COR-L47 (cell line): ENCODE measurements around the gene MAD1L1.
"Not testable (repeated sequence)": the region's sequence is repeated elsewhere in the genome, so short reads cannot be mapped to it uniquely, and the experiment has no call there.

ENCODE experiments used
- DNase-seq: peaks from one replicate; lab custom pipeline; 2025; lab: John Stamatoyannopoulos, UW

Gene MAD1L1

DNA sequence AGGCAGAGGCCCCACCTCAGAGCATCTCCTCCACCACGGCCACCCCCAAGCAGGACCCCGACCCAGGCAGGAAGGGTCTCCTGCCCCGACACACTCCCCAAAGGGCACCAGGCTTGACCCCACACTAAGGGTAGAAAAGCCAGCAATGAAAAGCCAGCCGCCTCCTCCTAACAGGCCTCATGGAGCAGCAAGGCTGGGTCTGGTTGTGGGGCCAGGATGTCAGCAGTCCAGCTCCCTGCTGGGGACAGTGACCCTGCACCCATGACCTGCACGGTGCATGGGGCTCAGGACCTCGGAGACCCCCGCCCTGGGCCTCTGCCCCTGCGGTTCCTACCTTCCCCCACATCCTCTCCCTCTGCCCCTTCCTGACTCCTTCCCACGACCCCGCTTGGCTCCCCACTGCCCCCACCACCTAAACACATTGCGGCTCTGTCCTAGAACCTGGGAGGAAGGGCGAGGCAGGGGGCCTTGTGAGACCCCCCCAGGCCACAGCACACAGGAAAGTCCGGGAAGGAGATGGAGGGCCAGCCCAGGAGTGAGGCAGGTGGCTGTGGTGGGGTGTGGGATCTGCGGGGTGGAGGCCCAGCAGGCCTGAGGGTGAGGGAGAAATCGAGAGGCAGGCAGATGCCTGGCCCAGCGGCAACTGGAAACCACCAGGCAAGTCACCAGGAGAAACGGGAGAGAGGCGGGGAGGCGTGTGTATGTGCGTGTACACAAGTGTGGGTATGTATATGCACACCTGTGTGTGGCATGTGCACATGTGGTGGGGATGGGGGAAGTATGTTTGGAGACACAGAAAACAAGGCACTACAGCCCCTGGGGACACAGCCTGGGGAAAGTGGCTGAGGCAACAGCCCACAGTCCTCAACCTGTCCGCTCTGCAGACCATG lies 229.9 kb downstream of the MAD1L1 start:
- no peak for DNase-seq

- DNase-seq, result no peak
Observed at GRCh38 chr7:2001601-2002442, 230.9 kb downstream of the MAD1L1 start.

DNA sequence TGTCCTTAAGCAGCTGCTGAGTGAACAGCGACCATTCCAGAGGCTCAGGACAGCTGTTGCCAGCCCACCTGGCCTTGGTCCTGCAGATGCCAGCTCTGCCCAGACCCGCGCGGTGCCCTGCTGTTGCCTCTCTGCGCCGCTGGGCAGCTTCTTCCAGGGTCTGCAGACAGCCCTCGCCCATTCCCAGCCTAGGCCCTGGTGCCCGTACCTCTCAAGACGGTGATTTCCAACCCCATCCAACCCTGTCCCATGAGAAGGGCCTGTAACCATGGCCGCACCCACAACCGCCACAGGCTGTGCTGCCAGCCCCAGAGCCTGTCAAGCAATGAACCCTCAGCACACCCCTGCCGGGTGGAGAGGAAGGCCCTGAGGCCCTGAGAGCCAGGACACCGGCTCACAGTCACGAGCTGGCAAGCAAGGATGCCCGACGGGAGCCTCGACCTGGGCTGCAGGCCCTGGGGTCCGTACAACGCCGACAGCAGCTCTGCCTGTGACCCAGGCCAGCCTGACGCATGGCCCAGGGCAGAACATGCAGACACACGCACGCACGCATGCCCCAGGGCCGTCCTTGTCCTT lies 231.9 kb downstream of the MAD1L1 start:
- no peak for DNase-seq

DNA sequence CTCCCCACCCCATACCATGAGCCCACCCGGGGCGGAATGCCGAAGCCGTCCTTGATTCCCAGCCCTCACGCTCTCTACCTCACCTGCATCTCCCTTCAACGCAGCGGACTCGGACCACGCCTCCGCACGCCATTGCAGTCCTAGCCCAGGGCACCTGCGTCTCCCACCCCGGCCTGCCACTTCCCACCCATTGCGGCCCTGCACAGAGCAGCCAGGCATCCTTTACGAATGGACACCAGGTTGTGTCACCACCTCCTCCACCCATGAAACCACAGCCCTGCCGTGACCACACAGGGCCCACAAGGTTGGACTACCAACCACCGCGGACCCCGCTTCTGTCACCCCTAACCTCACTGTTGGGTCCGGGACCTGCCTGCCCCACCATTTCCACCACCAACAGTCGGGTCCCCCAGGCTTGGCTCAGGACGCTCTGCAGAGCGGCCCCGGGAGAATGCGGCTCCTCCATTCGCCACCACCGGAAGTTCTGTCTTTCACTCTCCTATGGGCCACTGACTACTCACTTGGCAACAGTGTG lies 232.5 kb downstream of the MAD1L1 start:
- no peak for DNase-seq

- no peak for DNase-seq
Observed at GRCh38 chr7:1999278-1999984, 233.3 kb downstream of the MAD1L1 start.

DNA sequence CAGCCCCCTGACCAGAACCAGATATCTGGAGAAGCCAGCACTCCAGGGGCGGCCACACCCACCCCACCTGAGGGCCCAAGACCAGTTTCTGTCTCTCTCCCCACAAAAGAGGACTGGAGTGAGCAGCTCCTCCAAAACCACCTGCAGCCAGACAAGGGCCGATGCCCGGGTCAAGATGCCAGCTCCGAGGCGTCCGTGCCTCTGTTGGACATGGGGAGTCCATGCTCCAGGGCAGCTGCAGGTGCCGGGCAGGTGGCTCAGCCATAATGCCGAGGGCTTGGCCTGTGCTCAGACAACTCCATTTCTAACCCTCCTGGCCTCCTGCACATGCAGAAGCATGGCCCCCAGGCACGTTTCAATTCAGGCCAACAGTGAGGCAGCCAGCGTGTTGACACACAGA lies 234.6 kb downstream of the MAD1L1 start:
- DNase-seq, result no peak

GRCh38 chr7:1997537-1998076 lies 235.1 kb downstream of the MAD1L1 start:
- no peak for DNase-seq

DNA sequence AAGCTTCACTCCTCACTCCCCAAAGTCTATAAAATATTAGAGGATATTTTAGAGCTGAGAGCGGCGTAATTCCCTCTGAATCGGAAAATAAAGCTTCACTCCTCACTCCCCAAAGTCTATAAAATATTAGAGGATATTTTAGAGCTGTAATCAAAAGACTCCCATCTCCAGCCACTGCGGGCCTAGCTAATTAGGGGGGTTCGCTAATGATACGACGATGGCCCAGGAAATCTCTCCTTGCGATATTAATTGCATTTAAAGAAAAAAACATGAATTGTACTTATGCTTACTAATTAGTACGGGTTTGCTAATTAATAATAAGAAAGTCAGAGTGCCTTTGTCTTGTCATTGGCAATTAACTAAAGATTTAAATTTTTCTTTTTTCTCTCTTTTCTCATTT lies 235.9 kb downstream of the MAD1L1 start:
- DNase-seq, result no peak

DNA sequence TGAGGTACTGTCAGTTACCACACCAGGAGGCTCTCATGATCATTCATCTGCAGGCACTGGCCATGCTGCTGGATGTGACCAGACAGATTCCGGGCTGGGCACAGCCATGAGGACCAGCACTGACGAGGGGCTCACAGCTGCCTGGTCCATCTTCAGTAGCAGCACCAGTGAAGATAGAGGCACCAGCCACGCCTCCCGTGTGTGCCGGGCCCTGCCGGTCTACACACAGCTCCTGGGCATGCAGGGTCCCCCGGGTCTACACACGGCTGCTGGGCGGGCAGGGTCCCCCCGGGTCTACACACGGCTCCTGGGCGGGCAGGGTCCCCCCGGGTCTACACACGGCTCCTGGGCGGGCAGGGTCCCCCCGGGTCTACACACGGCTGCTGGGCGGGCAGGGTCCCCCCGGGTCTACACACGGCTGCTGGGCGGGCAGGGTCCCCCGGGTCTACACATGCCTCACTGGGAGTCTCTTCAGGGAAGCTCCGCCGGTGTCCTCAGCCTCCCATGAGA lies 236.8 kb downstream of the MAD1L1 start:
- not testable (repeated sequence) for DNase-seq

DNA sequence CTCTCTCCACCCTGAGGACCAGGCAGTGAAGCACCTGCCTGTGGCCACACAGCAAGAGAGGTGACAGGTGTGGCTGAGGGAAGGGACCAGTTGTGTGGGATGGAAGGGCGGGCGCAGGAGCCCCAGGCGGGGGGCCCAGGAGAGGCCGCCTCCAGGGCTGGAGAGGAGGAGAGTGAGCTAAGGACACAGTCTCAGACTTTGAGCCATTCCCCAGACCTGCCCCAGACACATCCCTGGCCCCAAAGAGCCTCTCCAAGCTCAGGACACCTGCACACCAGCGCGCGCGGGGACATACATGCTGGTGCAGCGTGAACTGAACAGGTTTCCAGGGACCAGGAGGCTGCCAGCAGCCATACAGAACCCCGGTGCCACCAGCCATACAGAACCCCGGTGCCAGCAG lies 237.3 kb downstream of the MAD1L1 start:
- DNase-seq, result no peak

DNA sequence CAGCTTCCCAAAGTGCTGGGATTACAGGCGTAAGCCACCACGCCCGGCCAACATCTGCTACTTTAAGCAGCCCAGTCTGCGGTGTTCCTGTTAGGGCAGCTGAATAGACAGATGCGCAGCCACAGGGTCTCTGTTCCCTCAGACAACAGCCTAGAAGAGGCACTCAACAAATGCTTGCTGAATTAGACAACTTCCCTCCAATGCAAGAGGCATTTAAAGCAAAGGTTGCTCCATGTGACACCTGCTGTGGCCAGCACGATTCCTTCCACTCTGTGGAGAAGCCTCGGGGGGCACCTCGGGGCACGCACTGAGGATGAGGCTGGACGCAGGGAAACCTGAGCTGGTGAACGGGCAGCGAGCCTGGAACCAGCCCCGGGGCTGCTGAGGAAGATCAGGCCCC lies 237.8 kb downstream of the MAD1L1 start:
- DNase-seq, result no peak

GRCh38 chr7:1993776-1994740 lies 238.7 kb downstream of the MAD1L1 start:
- DNase-seq, result no peak

- DNase-seq, result no peak
Observed at GRCh38 chr7:1993031-1993695, 239.6 kb downstream of the MAD1L1 start.

- no peak for DNase-seq
Observed at GRCh38 chr7:1992554-1992953, 240.2 kb downstream of the MAD1L1 start.

DNA sequence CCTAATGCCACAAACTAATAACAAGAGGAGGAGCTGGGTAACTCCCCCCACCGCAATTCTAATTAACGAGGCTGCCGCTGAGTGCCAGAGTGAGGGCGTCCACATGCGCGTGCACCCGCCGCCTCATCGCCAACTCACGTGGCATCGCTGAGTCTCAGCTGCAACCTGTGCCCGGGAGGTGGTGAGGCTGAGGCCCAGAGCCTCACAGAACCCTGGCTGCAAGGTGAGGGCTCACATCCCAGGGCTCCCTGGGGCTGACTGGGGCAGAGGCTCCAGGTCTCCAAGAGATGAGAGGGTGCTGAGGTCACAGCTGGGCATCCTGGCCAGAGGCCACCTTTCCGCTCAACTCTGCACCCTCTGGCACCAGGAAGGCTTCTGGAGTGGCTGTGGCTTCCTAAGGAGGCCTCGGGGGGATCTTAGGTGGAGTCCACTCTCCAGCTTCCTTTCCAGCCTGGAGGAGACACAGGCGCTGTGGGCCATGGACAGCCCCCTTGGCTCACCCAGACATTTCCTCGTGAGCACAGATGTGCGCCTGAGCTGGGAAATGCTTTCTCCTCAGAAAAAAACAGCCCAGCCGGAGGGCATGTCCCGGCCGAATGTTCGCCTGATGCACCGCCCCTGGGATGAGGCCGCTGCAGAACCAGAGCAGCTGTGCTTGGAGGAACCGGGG lies 242.6 kb downstream of the MAD1L1 start:
- DNase-seq, result no peak

- no peak for DNase-seq
Observed at GRCh38 chr7:1989049-1989860, 243.5 kb downstream of the MAD1L1 start.

GRCh38 chr7:1988533-1988930 lies 244.2 kb downstream of the MAD1L1 start:
- DNase-seq, result no peak
